HL-60 (cell line): ENCODE data around the gene MYBPC1.
A peak's percentile ranks its signal among the peaks of the same experiment; 100 is the strongest.

ENCODE experiments used
- DNase-seq, 2 experiments: peaks; one replicate each; pipeline ENCODE4 v3.0.0-alpha.2; 2010 to 2020; ENCODE audit warnings: low read depth in 1 of 2, low spot score in 1 of 2
- H3K27ac ChIP-seq: fragments of 250-450 bp; sonication (Bioruptor Pico); replicated peaks from 2 replicates; pipeline ENCODE4 v1.5.1; 2020; ENCODE audit warnings: mild to moderate bottlenecking, moderate library complexity
- H3K27me3 ChIP-seq: fragments of 250-450 bp; sonication (Bioruptor Pico); 2 replicates; pipeline ENCODE4 v1.5.1; 2021; ENCODE audit warnings: mild to moderate bottlenecking, moderate library complexity; ENCODE audit not compliant: insufficient read depth, poor library complexity, severe bottlenecking
- H3K4me3 ChIP-seq: replicated peaks from 2 replicates; pipeline ENCODE4 v1.5.1; 2011; ENCODE audit warnings: mild to moderate bottlenecking, control low read depth, low read length; ENCODE audit not compliant: insufficient read depth
- CTCF ChIP-seq: IDR thresholded peaks from one replicate; pipeline ENCODE4 v1.5.1; 2011; ENCODE audit warnings: low read length, control low read depth, inconsistent platforms; ENCODE audit not compliant: insufficient read depth
- GABPA ChIP-seq: IDR thresholded peaks from 2 replicates; pipeline ENCODE4 v1.6.1; 2012; ENCODE audit warnings: low read depth
- POLR2AphosphoS5 ChIP-seq: IDR thresholded peaks from 2 replicates; pipeline ENCODE4 v1.6.1; 2012; ENCODE audit warnings: low read depth
- REST ChIP-seq: IDR thresholded peaks from 2 replicates; pipeline ENCODE4 v1.6.1; 2012; ENCODE audit warnings: low read depth; ENCODE audit not compliant: insufficient replicate concordance
- SPI1 ChIP-seq: IDR thresholded peaks from 2 replicates; pipeline ENCODE4 v1.6.1; 2012; ENCODE audit warnings: low read depth, mild to moderate bottlenecking, borderline replicate concordance

The MYBPC1 gene

GRCh38 chr12:101609198-101609597 lies 14.4 kb downstream of the MYBPC1 start:
- TF ChIP-seq REST (no peak), SPI1 (no peak), CTCF (no peak), GABPA (no peak), POLR2AphosphoS5 (no peak)
- no peaks in the 10 kb centered on the region for H3K27me3 ChIP-seq
- no peak for DNase-seq
- H3K4me3 ChIP-seq, result no peak overlapping the region
- H3K27ac ChIP-seq, result no peak overlapping the region

GRCh38 chr12:101612160-101612916 lies 17.6 kb downstream of the MYBPC1 start:
- TF ChIP-seq GABPA (no peak), POLR2AphosphoS5 (no peak), SPI1 (no peak), CTCF (no peak), REST (no peak)
- DNase-seq, result no peak
- Histone ChIP-seq H3K27ac (no peak overlapping the region), H3K27me3 (no peaks in the 10 kb centered on the region), H3K4me3 (no peak overlapping the region)

- Histone ChIP-seq H3K27me3 (peaks cover 5% of the 10 kb centered on the region), H3K4me3 (no peak overlapping the region), H3K27ac (no peak overlapping the region)
- TF ChIP-seq SPI1 (peak; percentile 6; the same call in 1 of the 2 replicates), CTCF (no peak), REST (no peak), GABPA (no peak), POLR2AphosphoS5 (no peak)
- peak; percentile 17 to 43 for DNase-seq
Measured at GRCh38 chr12:101616027-101616494, 21.3 kb downstream of the MYBPC1 start.
